Measurements from ENCODE around the gene NAALADL2. TPM values are rescaled to one million over a fixed set of nuclear protein-coding genes. Genes with fewer than 3 reads are reported as not detected.

Gene NAALADL2
- total RNA-seq, 1 donor from 2014 or later = 2.8 TPM

GRCh38 chr3:175386630-175387029 lies 527.5 kb downstream of the NAALADL2 start:
- peaks cover 3% of the 10 kb centered on the region for H3K9me3 Mint-ChIP-seq
- peaks cover 18% of the 10 kb centered on the region for H3K4me1 Mint-ChIP-seq
- H3K27me3 Mint-ChIP-seq (ENCODE audit: low read depth) = no peaks in the 10 kb centered on the region
- no peak overlapping the region for H3K4me3 Mint-ChIP-seq
- H3K36me3 Mint-ChIP-seq (ENCODE audit: low read depth) = no peaks in the 10 kb centered on the region
- H3K27ac Mint-ChIP-seq (ENCODE audit: unreplicated experiment) = no peak overlapping the region
- no peak for DNase-seq (ENCODE audit: low read depth, low spot score)
- TF ChIP-seq CTCF (conservative IDR thresholded peaks at IDR 0.05) = no peak

GRCh38 chr3:175389560-175389959 lies 530.4 kb downstream of the NAALADL2 start:
- no peak for DNase-seq (ENCODE audit: low read depth, low spot score)
- H3K27ac Mint-ChIP-seq (ENCODE audit: unreplicated experiment) = no peak overlapping the region
- H3K36me3 Mint-ChIP-seq (ENCODE audit: low read depth) = no peaks in the 10 kb centered on the region
- H3K4me1 Mint-ChIP-seq = peaks cover 18% of the 10 kb centered on the region
- no peak for TF ChIP-seq CTCF (conservative IDR thresholded peaks at IDR 0.05)
- H3K27me3 Mint-ChIP-seq (ENCODE audit: low read depth) = no peaks in the 10 kb centered on the region
- peaks cover 3% of the 10 kb centered on the region for H3K9me3 Mint-ChIP-seq
- no peak overlapping the region for H3K4me3 Mint-ChIP-seq

GRCh38 chr3:175391601-175392000 lies 532.5 kb downstream of the NAALADL2 start:
- Mint-ChIP-seq H3K27ac (ENCODE audit: unreplicated experiment) (no peak overlapping the region), H3K9me3 (peaks cover 1% of the 10 kb centered on the region), H3K27me3 (ENCODE audit: low read depth) (no peaks in the 10 kb centered on the region), H3K4me1 (peaks cover 16% of the 10 kb centered on the region), H3K36me3 (ENCODE audit: low read depth) (no peaks in the 10 kb centered on the region), H3K4me3 (no peak overlapping the region)
- TF ChIP-seq CTCF (conservative IDR thresholded peaks at IDR 0.05) = no peak
- no peak for DNase-seq (ENCODE audit: low read depth, low spot score)

GRCh38 chr3:175392653-175393052 lies 533.5 kb downstream of the NAALADL2 start:
- no peaks in the 10 kb centered on the region for H3K27me3 Mint-ChIP-seq (ENCODE audit: low read depth)
- no peak overlapping the region for H3K27ac Mint-ChIP-seq (ENCODE audit: unreplicated experiment)
- DNase-seq (ENCODE audit: low read depth, low spot score) = no peak
- H3K9me3 Mint-ChIP-seq = no peaks in the 10 kb centered on the region
- H3K4me1 Mint-ChIP-seq = peaks cover 18% of the 10 kb centered on the region
- no peak for TF ChIP-seq CTCF (conservative IDR thresholded peaks at IDR 0.05)
- no peak overlapping the region for H3K4me3 Mint-ChIP-seq
- no peaks in the 10 kb centered on the region for H3K36me3 Mint-ChIP-seq (ENCODE audit: low read depth)

GRCh38 chr3:175397372-175397771 lies 538.2 kb downstream of the NAALADL2 start:
- peak overlapping the region; percentile 13 for H3K27ac Mint-ChIP-seq (ENCODE audit: unreplicated experiment)
- no peak overlapping the region for H3K4me3 Mint-ChIP-seq
- H3K36me3 Mint-ChIP-seq (ENCODE audit: low read depth) = no peaks in the 10 kb centered on the region
- no peak for TF ChIP-seq CTCF (conservative IDR thresholded peaks at IDR 0.05)
- no peaks in the 10 kb centered on the region for H3K27me3 Mint-ChIP-seq (ENCODE audit: low read depth)
- no peaks in the 10 kb centered on the region for H3K9me3 Mint-ChIP-seq
- no peak for DNase-seq (ENCODE audit: low read depth, low spot score)
- H3K4me1 Mint-ChIP-seq = peaks cover 17% of the 10 kb centered on the region

GRCh38 chr3:175398676-175399075 lies 539.5 kb downstream of the NAALADL2 start:
- H3K27me3 Mint-ChIP-seq (ENCODE audit: low read depth) = no peaks in the 10 kb centered on the region
- no peaks in the 10 kb centered on the region for H3K36me3 Mint-ChIP-seq (ENCODE audit: low read depth)
- no peak overlapping the region for H3K27ac Mint-ChIP-seq (ENCODE audit: unreplicated experiment)
- no peak for DNase-seq (ENCODE audit: low read depth, low spot score)
- H3K4me1 Mint-ChIP-seq = peaks cover 17% of the 10 kb centered on the region
- H3K4me3 Mint-ChIP-seq = no peak overlapping the region
- no peaks in the 10 kb centered on the region for H3K9me3 Mint-ChIP-seq
- TF ChIP-seq CTCF (conservative IDR thresholded peaks at IDR 0.05) = no peak

All from neural crest cell (in vitro differentiated cells).